HG02571 (cell line): Measurements from ENCODE around the gene ELFN1.

ENCODE experiments used
- ATAC-seq: cut with Tn5 transposase; IDR thresholded peaks from one replicate; pipeline ENCODE4 v1.9.1; 2021; ENCODE audit warnings: mild to moderate bottlenecking, moderate library complexity; ENCODE audit not compliant: unreplicated experiment

The ELFN1 gene

GRCh38 chr7:1669954-1670893, at the start of gene ELFN1:
Gene ELFN1, plus strand, starts transcription at chr7:1670277. Its CDS starts 74,320 bp downstream, at chr7:1744597.
- no peak for ATAC-seq

- no peak for ATAC-seq
These were observed 49.2 kb upstream of the ELFN1 start for GRCh38 chr7:1620835-1621234.

- no peak for ATAC-seq
These were observed 48.4 kb upstream of the ELFN1 start for GRCh38 chr7:1621718-1622117.

- ATAC-seq, result no peak
These were observed 47.6 kb upstream of the ELFN1 start for GRCh38 chr7:1622441-1622840.

- ATAC-seq, result no peak
These were observed 46.3 kb upstream of the ELFN1 start for GRCh38 chr7:1623810-1624209.

GRCh38 chr7:1624999-1625927, 44.8 kb upstream of the ELFN1 start:
- no peak for ATAC-seq

- ATAC-seq, result no peak
These were observed 43.3 kb upstream of the ELFN1 start for GRCh38 chr7:1626769-1627168.

- no peak for ATAC-seq
These were observed 39.3 kb upstream of the ELFN1 start for GRCh38 chr7:1630700-1631336.

GRCh38 chr7:1631678-1632077, 38.4 kb upstream of the ELFN1 start:
- ATAC-seq, result no peak

- ATAC-seq, result no peak
These were observed 37.6 kb upstream of the ELFN1 start for GRCh38 chr7:1632506-1632905.

GRCh38 chr7:1632916-1633785, 36.9 kb upstream of the ELFN1 start:
- ATAC-seq, result no peak

GRCh38 chr7:1635401-1635800, 34.7 kb upstream of the ELFN1 start:
- ATAC-seq, result no peak

GRCh38 chr7:1637155-1637554, 32.9 kb upstream of the ELFN1 start:
- no peak for ATAC-seq

- ATAC-seq, result no peak
These were observed 31.8 kb upstream of the ELFN1 start for GRCh38 chr7:1638215-1638661.

GRCh38 chr7:1639071-1639470, 31.0 kb upstream of the ELFN1 start:
- no peak for ATAC-seq

- ATAC-seq, result no peak
These were observed 30.4 kb upstream of the ELFN1 start for GRCh38 chr7:1639532-1640175.

GRCh38 chr7:1640376-1641172, 29.5 kb upstream of the ELFN1 start:
- ATAC-seq, result no peak

- no peak for ATAC-seq
These were observed 28.9 kb upstream of the ELFN1 start for GRCh38 chr7:1641173-1641572.
